ENCODE measurements around the gene LRP1B.

GRCh38 chr2:142030735-142031134, 100.1 kb downstream of the LRP1B start:
- TF ChIP-seq, protein P1, sequence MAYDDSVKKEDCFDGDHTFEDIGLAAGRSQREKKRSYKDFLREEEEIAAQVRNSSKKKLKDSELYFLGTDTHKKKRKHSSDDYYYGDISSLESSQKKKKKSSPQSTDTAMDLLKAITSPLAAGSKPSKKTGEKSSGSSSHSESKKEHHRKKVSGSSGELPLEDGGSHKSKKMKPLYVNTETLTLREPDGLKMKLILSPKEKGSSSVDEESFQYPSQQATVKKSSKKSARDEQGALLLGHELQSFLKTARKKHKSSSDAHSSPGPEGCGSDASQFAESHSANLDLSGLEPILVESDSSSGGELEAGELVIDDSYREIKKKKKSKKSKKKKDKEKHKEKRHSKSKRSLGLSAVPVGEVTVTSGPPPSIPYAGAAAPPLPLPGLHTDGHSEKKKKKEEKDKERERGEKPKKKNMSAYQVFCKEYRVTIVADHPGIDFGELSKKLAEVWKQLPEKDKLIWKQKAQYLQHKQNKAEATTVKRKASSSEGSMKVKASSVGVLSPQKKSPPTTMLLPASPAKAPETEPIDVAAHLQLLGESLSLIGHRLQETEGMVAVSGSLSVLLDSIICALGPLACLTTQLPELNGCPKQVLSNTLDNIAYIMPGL (CRISPR knock-in tag; IDR thresholded peaks at IDR 0.05), result no peak
- TF ChIP-seq, protein P2, sequence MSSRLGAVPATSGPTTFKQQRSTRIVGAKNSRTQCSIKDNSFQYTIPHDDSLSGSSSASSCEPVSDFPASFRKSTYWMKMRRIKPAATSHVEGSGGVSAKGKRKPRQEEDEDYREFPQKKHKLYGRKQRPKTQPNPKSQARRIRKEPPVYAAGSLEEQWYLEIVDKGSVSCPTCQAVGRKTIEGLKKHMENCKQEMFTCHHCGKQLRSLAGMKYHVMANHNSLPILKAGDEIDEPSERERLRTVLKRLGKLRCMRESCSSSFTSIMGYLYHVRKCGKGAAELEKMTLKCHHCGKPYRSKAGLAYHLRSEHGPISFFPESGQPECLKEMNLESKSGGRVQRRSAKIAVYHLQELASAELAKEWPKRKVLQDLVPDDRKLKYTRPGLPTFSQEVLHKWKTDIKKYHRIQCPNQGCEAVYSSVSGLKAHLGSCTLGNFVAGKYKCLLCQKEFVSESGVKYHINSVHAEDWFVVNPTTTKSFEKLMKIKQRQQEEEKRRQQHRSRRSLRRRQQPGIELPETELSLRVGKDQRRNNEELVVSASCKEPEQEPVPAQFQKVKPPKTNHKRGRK (CRISPR knock-in tag; IDR thresholded peaks at IDR 0.05; ENCODE audit: borderline replicate concordance), result no peak
- no peak for TF ChIP-seq FOXJ3 (CRISPR knock-in tag; IDR thresholded peaks at IDR 0.05; ENCODE audit: borderline replicate concordance)

Measured in WTC11 (cell line).